ENCODE results near the gene TBX6.
"Not testable (repeated sequence)": the region's sequence is repeated elsewhere in the genome, so short reads cannot be mapped to it uniquely, and the experiment has no call there.

The TBX6 gene

DNA sequence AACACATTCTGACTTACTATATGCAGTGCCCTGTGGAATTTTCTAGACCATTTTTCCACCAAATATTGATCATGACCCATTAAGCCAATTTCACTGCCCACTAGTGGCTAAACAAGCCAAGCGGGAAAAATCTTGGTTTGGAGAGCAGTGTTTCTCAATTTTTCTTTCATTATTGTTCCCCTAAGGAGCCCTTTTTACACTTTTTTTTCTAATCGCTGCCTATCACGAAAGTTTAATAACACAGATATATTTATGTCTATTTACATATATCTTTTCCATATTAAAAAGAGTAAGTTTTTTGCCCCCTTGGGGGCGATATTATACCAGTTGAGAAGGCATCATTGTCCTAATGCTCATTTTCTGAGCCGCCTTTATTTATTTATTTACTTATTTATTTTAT, 49.9 kb downstream of the TBX6 start:
- in situ Hi-C loops (cut with MboI; ENCODE audit: low pct_unique_long_range_greater_than_20kb, low sequenced_read_pairs, unreplicated experiment): no loop called here
- DNase-seq (ENCODE audit: low spot score): no peak
- TF ChIP-seq, protein P1, sequence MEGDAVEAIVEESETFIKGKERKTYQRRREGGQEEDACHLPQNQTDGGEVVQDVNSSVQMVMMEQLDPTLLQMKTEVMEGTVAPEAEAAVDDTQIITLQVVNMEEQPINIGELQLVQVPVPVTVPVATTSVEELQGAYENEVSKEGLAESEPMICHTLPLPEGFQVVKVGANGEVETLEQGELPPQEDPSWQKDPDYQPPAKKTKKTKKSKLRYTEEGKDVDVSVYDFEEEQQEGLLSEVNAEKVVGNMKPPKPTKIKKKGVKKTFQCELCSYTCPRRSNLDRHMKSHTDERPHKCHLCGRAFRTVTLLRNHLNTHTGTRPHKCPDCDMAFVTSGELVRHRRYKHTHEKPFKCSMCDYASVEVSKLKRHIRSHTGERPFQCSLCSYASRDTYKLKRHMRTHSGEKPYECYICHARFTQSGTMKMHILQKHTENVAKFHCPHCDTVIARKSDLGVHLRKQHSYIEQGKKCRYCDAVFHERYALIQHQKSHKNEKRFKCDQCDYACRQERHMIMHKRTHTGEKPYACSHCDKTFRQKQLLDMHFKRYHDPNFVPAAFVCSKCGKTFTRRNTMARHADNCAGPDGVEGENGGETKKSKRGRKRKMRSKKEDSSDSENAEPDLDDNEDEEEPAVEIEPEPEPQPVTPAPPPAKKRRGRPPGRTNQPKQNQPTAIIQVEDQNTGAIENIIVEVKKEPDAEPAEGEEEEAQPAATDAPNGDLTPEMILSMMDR (IDR thresholded peaks at IDR 0.05; ENCODE audit: extremely low read depth, insufficient read depth, missing control alignments): peak; percentile 2

DNA sequence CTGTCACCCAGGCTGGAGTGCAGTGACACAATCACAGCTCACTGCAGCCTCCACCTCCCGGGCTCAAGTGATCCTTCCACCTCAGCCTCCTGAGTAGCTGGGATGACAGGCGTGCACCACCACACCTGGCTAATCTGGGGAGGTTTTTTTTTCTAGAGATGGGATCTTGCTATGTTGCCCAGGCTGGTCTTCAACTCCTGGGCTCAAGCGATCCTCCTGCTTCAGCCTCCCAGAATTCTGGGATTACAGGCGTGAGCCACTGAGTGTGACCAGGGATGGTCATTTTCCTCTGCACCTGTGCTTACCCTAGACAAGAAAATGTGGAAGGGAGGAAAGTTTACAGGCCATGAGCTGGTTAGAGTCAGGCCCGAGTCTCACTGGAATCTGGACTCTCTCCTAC, 51.0 kb downstream of the TBX6 start:
- in situ Hi-C loops (cut with MboI; ENCODE audit: low pct_unique_long_range_greater_than_20kb, low sequenced_read_pairs, unreplicated experiment); DNase-seq (ENCODE audit: low spot score): not testable (repeated sequence)

DNA sequence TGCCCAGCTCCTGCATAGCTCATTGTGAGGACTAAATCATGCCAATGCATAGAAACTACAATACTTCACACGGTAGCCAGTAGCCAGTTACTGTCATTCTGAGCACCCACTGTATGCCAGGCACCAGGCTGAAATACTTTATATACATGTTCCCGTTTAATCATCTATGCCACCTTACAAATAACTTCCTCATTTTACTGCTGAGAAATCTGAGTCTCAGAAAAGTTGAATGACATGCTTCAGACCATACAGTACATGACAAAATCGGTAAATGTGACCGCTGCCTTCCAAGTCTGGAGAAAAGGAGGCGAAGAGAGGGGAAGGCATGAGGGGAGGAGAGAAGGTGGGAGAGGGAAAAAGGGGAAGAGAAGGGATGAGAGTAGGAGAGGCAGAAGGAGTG, 51.5 kb downstream of the TBX6 start:
- TF ChIP-seq, protein P1 (IDR thresholded peaks at IDR 0.05; ENCODE audit: extremely low read depth, insufficient read depth, missing control alignments): no peak
- no peak for DNase-seq (ENCODE audit: low spot score)
- in situ Hi-C loops (cut with MboI; ENCODE audit: low pct_unique_long_range_greater_than_20kb, low sequenced_read_pairs, unreplicated experiment): no loop called here

Data from GM13977 (cell line).